ENCODE data around the gene OLFML2A. TPM values are rescaled to one million over a fixed set of nuclear protein-coding genes. Genes with fewer than 3 reads are reported as not detected.

The OLFML2A gene
- total and polyA plus RNA-seq, 7 donors = 0.46 to 147 (median 60.0) TPM

- no peaks in the 10 kb centered on the region for H3K9me3 ChIP-seq
- intact Hi-C loops (cut with DNase I) = loop anchor here (2.0 kb wide), 1 partner anchor 38 kb away; no protein-coding TSS in a partner anchor
- peaks cover 0 to 43% (median 41%) of the 10 kb centered on the region in 4 donors for H3K4me1 ChIP-seq
- H3K36me3 ChIP-seq = peaks cover 0 to 10% (median 0%) of the 10 kb centered on the region in 4 donors
- DNase-seq = peak; percentile 93
- WGBS, 2 donors = 65 to 66% methylated on average over 6 of the region's 6 CpGs
- H3K27me3 ChIP-seq = no peaks in the 10 kb centered on the region
- no peak overlapping the region for H3K4me3 ChIP-seq
- peak overlapping the region; percentile 73 to 95 (median 80) for H3K27ac ChIP-seq
- peak in 2 of 4 donors; percentile 51 to 62 for TF ChIP-seq POLR2AphosphoS5 (IDR thresholded peaks at IDR 0.05)
- no peak for TF ChIP-seq POLR2A (IDR thresholded peaks at IDR 0.05)
- no peak for TF ChIP-seq CTCF (IDR thresholded peaks at IDR 0.05)
- TF ChIP-seq EP300 (IDR thresholded peaks at IDR 0.05) = no peak
Measured at GRCh38 chr9:124812441-124812876, 35.5 kb downstream of the OLFML2A start.

GRCh38 chr9:124813041-124813440 is 36.1 kb downstream of the OLFML2A start:
- no peak for DNase-seq
- H3K4me3 ChIP-seq = no peak overlapping the region
- no peaks in the 10 kb centered on the region for H3K9me3 ChIP-seq
- H3K36me3 ChIP-seq = peaks cover 0 to 10% (median 0%) of the 10 kb centered on the region in 4 donors
- H3K4me1 ChIP-seq = peaks cover 0 to 43% (median 41%) of the 10 kb centered on the region in 4 donors
- no peaks in the 10 kb centered on the region for H3K27me3 ChIP-seq
- TF ChIP-seq CTCF (IDR thresholded peaks at IDR 0.05) (no peak), POLR2AphosphoS5 (IDR thresholded peaks at IDR 0.05) (no peak), POLR2A (IDR thresholded peaks at IDR 0.05) (no peak), EP300 (IDR thresholded peaks at IDR 0.05) (no peak)
- 86 to 88% methylated on average over 7 of the region's 7 CpGs for WGBS, 2 donors
- intact Hi-C loops (cut with DNase I) = loop anchor here (2.0 kb wide), 1 partner anchor 38 kb away; no protein-coding TSS in a partner anchor
- peak overlapping the region; percentile 73 to 95 (median 80) for H3K27ac ChIP-seq

GRCh38 chr9:124813501-124814163 is 36.7 kb downstream of the OLFML2A start:
- Histone ChIP-seq H3K4me1 (peaks cover 0 to 43% (median 41%) of the 10 kb centered on the region in 4 donors), H3K27me3 (no peaks in the 10 kb centered on the region), H3K36me3 (peaks cover 0 to 10% (median 0%) of the 10 kb centered on the region in 4 donors), H3K9me3 (no peaks in the 10 kb centered on the region), H3K27ac (peak overlapping the region; percentile 73 to 95 (median 80)), H3K4me3 (no peak overlapping the region)
- TF ChIP-seq POLR2AphosphoS5 (IDR thresholded peaks at IDR 0.05) (peak in 1 of 4 donors; percentile 22), EP300 (IDR thresholded peaks at IDR 0.05) (no peak), POLR2A (IDR thresholded peaks at IDR 0.05) (no peak), CTCF (IDR thresholded peaks at IDR 0.05) (no peak)
- DNase-seq = no peak
- 84 to 86% methylated on average over 11 of the region's 11 CpGs for WGBS, 2 donors
- intact Hi-C loops (cut with DNase I) = loop anchor here (2.0 kb wide), 1 partner anchor 39 kb away; no protein-coding TSS in a partner anchor

- Histone ChIP-seq H3K27ac (peak overlapping the region; percentile 73 to 95 (median 80)), H3K9me3 (no peaks in the 10 kb centered on the region), H3K4me3 (no peak overlapping the region), H3K36me3 (peaks cover 0 to 10% (median 0%) of the 10 kb centered on the region in 4 donors), H3K4me1 (peaks cover 0 to 43% (median 41%) of the 10 kb centered on the region in 4 donors), H3K27me3 (no peaks in the 10 kb centered on the region)
- TF ChIP-seq CTCF (IDR thresholded peaks at IDR 0.05) (no peak), POLR2AphosphoS5 (IDR thresholded peaks at IDR 0.05) (no peak), EP300 (IDR thresholded peaks at IDR 0.05) (no peak), POLR2A (IDR thresholded peaks at IDR 0.05) (no peak)
- intact Hi-C loops (cut with DNase I) = no loop called here
- DNase-seq = no peak
- 75 to 90% methylated on average over 5 of the region's 5 CpGs for WGBS, 2 donors
Measured at GRCh38 chr9:124814164-124814535, 37.2 kb downstream of the OLFML2A start.

All from sigmoid colon (tissue), 7 donors.